SU-DHL-6 (cell line): ENCODE results near the gene BCAS3.

Experiments
- H2AFZ ChIP-seq: fragments of 200-600 bp; sonication (generic); 2 replicates; pipeline ENCODE4 v1.6.1; 2014; ENCODE audit warnings: low read depth, mild to moderate bottlenecking, moderate library complexity, mixed read lengths, antibody characterized with exemption, low read length; ENCODE audit not compliant: severe bottlenecking
- H3F3A ChIP-seq: fragments of 200-600 bp; shearing (Covaris generic); 2 replicates; pipeline ENCODE4 v1.6.0; 2016; ENCODE audit warnings: antibody characterized with exemption, mild to moderate bottlenecking; ENCODE audit not compliant: insufficient read depth
- H3K27ac ChIP-seq: fragments of 200-600 bp; sonication (generic); 2 replicates; pipeline ENCODE4 v1.5.1; 2016; ENCODE audit warnings: low read depth, mild to moderate bottlenecking, low read length, moderate library complexity, mixed read lengths
- H3K27me3 ChIP-seq: fragments of 200-600 bp; sonication (generic), shearing (Covaris generic); 2 replicates; pipeline ENCODE4 v1.6.0; 2014; ENCODE audit warnings: mild to moderate bottlenecking, low read length
- H3K36me3 ChIP-seq: fragments of 200-600 bp; sonication (generic); 2 replicates; pipeline ENCODE4 v1.6.1; 2014; ENCODE audit warnings: mild to moderate bottlenecking, low read length, mixed read lengths
- H3K4me2 ChIP-seq: fragments of 300-600, 200-600 bp; shearing (Covaris generic), sonication (generic); 2 replicates; pipeline ENCODE4 v1.6.0; 2014; ENCODE audit warnings: low read length, low read depth, mild to moderate bottlenecking; ENCODE audit not compliant: poor library complexity, severe bottlenecking
- H3K4me3 ChIP-seq: fragments of 200-600 bp; sonication (generic); 2 replicates; pipeline ENCODE4 v1.5.1; 2014; ENCODE audit warnings: antibody characterized with exemption, low read length, mild to moderate bottlenecking, mixed read lengths; ENCODE audit not compliant: insufficient read depth, poor library complexity, severe bottlenecking
- H3K79me2 ChIP-seq: fragments of 200-600 bp; sonication (generic); 2 replicates; pipeline ENCODE4 v1.6.1; 2014; ENCODE audit warnings: mild to moderate bottlenecking, low read length, moderate library complexity; ENCODE audit not compliant: insufficient read depth
- H3K9ac ChIP-seq: fragments of 200-600 bp; sonication (generic); 2 replicates; pipeline ENCODE4 v1.7.0; 2014; ENCODE audit warnings: mild to moderate bottlenecking, low read length
- H3K9me2 ChIP-seq: fragments of 200-600 bp; sonication (generic); replicated peaks from 2 replicates; pipeline ENCODE4 v1.6.1; 2014; ENCODE audit warnings: low read length; ENCODE audit not compliant: insufficient read depth
- H3K9me3 ChIP-seq: fragments of 200-600 bp; sonication (generic); 2 replicates; pipeline ENCODE4 v1.6.1; 2014; ENCODE audit warnings: low read length, mixed read lengths; ENCODE audit not compliant: insufficient read depth
- H4K20me1 ChIP-seq: fragments of 200-600 bp; sonication (generic); 2 replicates; pipeline ENCODE4 v1.6.1; 2014; ENCODE audit warnings: low read depth, mild to moderate bottlenecking, antibody characterized with exemption, low read length, moderate library complexity, mixed read lengths
- EZH2phosphoT487 ChIP-seq: fragments of 200-600 bp; sonication (generic), shearing (Covaris generic); conservative IDR thresholded peaks from 2 replicates; pipeline ENCODE4 v1.6.1; 2018; ENCODE audit warnings: mild to moderate bottlenecking, antibody characterized with exemption, low read length, moderate library complexity, mixed read lengths
- TF ChIP-seq, protein P1 (sequence below): fragments of 200-600 bp; sonication (generic); IDR thresholded peaks from one replicate; pipeline ENCODE4 v1.5.1; 2017; ENCODE audit warnings: antibody characterized with exemption, mild to moderate bottlenecking, low read length, moderate library complexity; ENCODE audit not compliant: insufficient read depth, poor library complexity, severe bottlenecking

The BCAS3 gene

GRCh38 chr17:60630352-60630751 lies 47.3 kb upstream of the BCAS3 start:
- H3K9me3 ChIP-seq, result no peaks in the 10 kb centered on the region
- H4K20me1 ChIP-seq, result no peaks in the 10 kb centered on the region
- H3K4me2 ChIP-seq, result no peak overlapping the region
- H3K9ac ChIP-seq, result no peak overlapping the region
- peaks cover 18% of the 10 kb centered on the region; the same call in 1 of the 2 replicates for H3K79me2 ChIP-seq
- no peak overlapping the region for H2AFZ ChIP-seq
- H3K4me3 ChIP-seq, result no peak overlapping the region
- no peaks in the 10 kb centered on the region for H3K27me3 ChIP-seq
- no peak overlapping the region for H3K27ac ChIP-seq
- H3K9me2 ChIP-seq, result no peaks in the 10 kb centered on the region
- TF ChIP-seq, protein P1, sequence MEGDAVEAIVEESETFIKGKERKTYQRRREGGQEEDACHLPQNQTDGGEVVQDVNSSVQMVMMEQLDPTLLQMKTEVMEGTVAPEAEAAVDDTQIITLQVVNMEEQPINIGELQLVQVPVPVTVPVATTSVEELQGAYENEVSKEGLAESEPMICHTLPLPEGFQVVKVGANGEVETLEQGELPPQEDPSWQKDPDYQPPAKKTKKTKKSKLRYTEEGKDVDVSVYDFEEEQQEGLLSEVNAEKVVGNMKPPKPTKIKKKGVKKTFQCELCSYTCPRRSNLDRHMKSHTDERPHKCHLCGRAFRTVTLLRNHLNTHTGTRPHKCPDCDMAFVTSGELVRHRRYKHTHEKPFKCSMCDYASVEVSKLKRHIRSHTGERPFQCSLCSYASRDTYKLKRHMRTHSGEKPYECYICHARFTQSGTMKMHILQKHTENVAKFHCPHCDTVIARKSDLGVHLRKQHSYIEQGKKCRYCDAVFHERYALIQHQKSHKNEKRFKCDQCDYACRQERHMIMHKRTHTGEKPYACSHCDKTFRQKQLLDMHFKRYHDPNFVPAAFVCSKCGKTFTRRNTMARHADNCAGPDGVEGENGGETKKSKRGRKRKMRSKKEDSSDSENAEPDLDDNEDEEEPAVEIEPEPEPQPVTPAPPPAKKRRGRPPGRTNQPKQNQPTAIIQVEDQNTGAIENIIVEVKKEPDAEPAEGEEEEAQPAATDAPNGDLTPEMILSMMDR, result no peak
- no peak for TF ChIP-seq EZH2phosphoT487
- H3F3A ChIP-seq, result 0 out of 2 replicates have a peak, but pooled peaks cover 2% of the 10 kb centered on the region
- H3K36me3 ChIP-seq, result peaks cover 2% of the 10 kb centered on the region; the same call in 1 of the 2 replicates

DNA sequence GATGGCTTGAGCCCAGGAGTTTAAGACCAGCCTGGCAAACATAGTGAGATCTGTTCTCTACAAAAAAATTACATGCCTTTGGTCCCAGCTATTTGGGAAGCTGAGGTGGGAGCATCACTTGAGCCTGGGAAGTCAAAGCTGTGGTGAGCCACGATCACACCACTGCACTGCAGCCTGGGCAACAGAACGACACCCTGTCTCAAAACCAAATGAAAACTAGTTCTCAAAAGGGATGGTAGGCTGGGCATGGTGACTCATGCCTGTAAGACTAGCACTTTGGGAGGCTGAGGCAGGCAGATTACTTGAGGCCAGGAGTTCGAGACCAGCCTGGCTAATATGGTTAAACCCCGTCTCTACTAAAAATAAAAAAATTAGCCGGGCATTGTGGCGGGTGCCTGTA lies 46.5 kb upstream of the BCAS3 start:
- no peak overlapping the region for H3K4me2 ChIP-seq
- no peaks in the 10 kb centered on the region for H3K9me3 ChIP-seq
- peaks cover 13% of the 10 kb centered on the region; the same call in 1 of the 2 replicates for H3K79me2 ChIP-seq
- H3K9ac ChIP-seq, result no peak overlapping the region
- no peak overlapping the region for H3K27ac ChIP-seq
- no peak overlapping the region for H2AFZ ChIP-seq
- H3K9me2 ChIP-seq, result no peaks in the 10 kb centered on the region
- TF ChIP-seq, protein P1, result no peak
- no peak for TF ChIP-seq EZH2phosphoT487
- no peaks in the 10 kb centered on the region for H4K20me1 ChIP-seq
- no peaks in the 10 kb centered on the region for H3K27me3 ChIP-seq
- no peaks in the 10 kb centered on the region; the same call in 1 of the 2 replicates for H3K36me3 ChIP-seq
- H3K4me3 ChIP-seq, result no peak overlapping the region
- H3F3A ChIP-seq, result 0 out of 2 replicates have a peak, but pooled peaks cover 2% of the 10 kb centered on the region

DNA sequence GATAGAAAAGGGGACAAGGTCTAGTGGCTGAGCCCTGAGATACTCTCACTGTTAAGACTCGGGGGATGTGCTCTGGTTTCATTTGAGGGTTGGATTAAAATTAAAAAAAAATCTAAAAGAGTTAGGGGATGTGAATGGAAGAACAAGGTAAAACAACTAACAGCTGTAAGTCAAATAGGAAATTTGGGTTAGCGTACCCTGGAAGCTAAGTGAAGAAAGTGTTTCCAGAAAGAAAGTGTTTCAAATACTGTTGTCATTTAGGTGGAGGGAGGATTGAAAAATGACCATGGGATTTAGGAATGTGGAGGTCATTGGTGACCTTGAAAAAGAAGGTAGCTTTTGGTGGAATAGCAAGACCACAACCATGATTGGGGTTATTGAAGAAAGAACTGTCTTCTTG lies 40.0 kb upstream of the BCAS3 start:
- Histone ChIP-seq H3K9me3 (no peaks in the 10 kb centered on the region), H4K20me1 (no peaks in the 10 kb centered on the region), H3K79me2 (peaks cover 8% of the 10 kb centered on the region; the same call in 1 of the 2 replicates), H3K36me3 (no peaks in the 10 kb centered on the region), H3K27ac (no peak overlapping the region), H3K27me3 (no peaks in the 10 kb centered on the region), H2AFZ (no peak overlapping the region), H3K9me2 (no peaks in the 10 kb centered on the region), H3K9ac (no peak overlapping the region), H3F3A (peaks cover 13% of the 10 kb centered on the region; the same call in 1 of the 2 replicates), H3K4me2 (no peak overlapping the region), H3K4me3 (no peak overlapping the region)
- TF ChIP-seq EZH2phosphoT487, result no peak
- TF ChIP-seq, protein P1, result no peak
